ENCODE data around the gene ATF3.

The ATF3 gene

GRCh38 chr1:212586206-212587015 is 22.1 kb upstream of the ATF3 start:
- DNase-seq (ENCODE audit: low read depth), result no peak

GRCh38 chr1:212587016-212587887 is 21.3 kb upstream of the ATF3 start:
- no peak for DNase-seq (ENCODE audit: low read depth)

GRCh38 chr1:212587888-212588510 is 20.6 kb upstream of the ATF3 start:
- no peak for DNase-seq (ENCODE audit: low read depth)

GRCh38 chr1:212589446-212589845 is 19.1 kb upstream of the ATF3 start:
- DNase-seq (ENCODE audit: low read depth), result no peak

GRCh38 chr1:212591922-212592321 is 16.6 kb upstream of the ATF3 start:
- DNase-seq (ENCODE audit: low read depth), result no peak

- DNase-seq (ENCODE audit: low read depth), result no peak
These were observed 14.7 kb upstream of the ATF3 start for GRCh38 chr1:212593821-212594251.

- DNase-seq (ENCODE audit: low read depth), result no peak
These were observed 13.9 kb upstream of the ATF3 start for GRCh38 chr1:212594640-212595039.

- no peak for DNase-seq (ENCODE audit: low read depth)
These were observed 13.3 kb upstream of the ATF3 start for GRCh38 chr1:212595229-212595628.

- DNase-seq (ENCODE audit: low read depth), result no peak
These were observed 12.5 kb upstream of the ATF3 start for GRCh38 chr1:212595787-212596714.

- DNase-seq (ENCODE audit: low read depth), result no peak
These were observed 11.8 kb upstream of the ATF3 start for GRCh38 chr1:212596798-212597197.

GRCh38 chr1:212597487-212597886 is 11.1 kb upstream of the ATF3 start:
- no peak for DNase-seq (ENCODE audit: low read depth)

GRCh38 chr1:212600071-212600915 is 8.3 kb upstream of the ATF3 start:
- DNase-seq (ENCODE audit: low read depth), result no peak

- DNase-seq (ENCODE audit: low read depth), result no peak
These were observed 7.6 kb upstream of the ATF3 start for GRCh38 chr1:212600980-212601379.

GRCh38 chr1:212601524-212601923 is 7.0 kb upstream of the ATF3 start:
- DNase-seq (ENCODE audit: low read depth), result no peak

- no peak for DNase-seq (ENCODE audit: low read depth)
These were observed 2.8 kb upstream of the ATF3 start for GRCh38 chr1:212605441-212606394.

- no peak for DNase-seq (ENCODE audit: low read depth)
These were observed 2.0 kb upstream of the ATF3 start for GRCh38 chr1:212606395-212607205.

GRCh38 chr1:212607206-212607912 is 1.2 kb upstream of the ATF3 start:
- no peak for DNase-seq (ENCODE audit: low read depth)

- DNase-seq (ENCODE audit: low read depth), result no peak
These were observed 609 bp upstream of the ATF3 start for GRCh38 chr1:212607913-212608391.

Measured in stimulated activated CD8-positive, alpha-beta memory T cell treated with anti-CD3 and anti-CD28 coated beads, Interleukin-12 subunit alpha, Interleukin-12 subunit beta, amount 100 ng/mL, for 1 hour (primary cell).